Glomerular endothelial cell (primary cell): ENCODE measurements around the gene S100A3. TPM values are rescaled to one million over a fixed set of nuclear protein-coding genes. Genes with fewer than 3 reads are reported as not detected.
"Not testable (repeated sequence)": the region's sequence is repeated elsewhere in the genome, so short reads cannot be mapped to it uniquely, and the experiment has no call there.

ENCODE experiments used
- DNase-seq: peaks from one replicate; pipeline ENCODE4 v3.0.0-alpha.2; 2011; ENCODE audit warnings: low read depth, low spot score; ENCODE audit errors: extremely low read depth
- total RNA-seq: library from RNA; depleted of rRNA; stranded (reverse); fragments of >200 nt; gene quantifications from 2 replicates; pipeline ENCODE4 v1.2.3, GENCODE V29; 2015

The S100A3 gene
- total RNA-seq, 1 donor from 2014 or later: 6.9 TPM

DNA sequence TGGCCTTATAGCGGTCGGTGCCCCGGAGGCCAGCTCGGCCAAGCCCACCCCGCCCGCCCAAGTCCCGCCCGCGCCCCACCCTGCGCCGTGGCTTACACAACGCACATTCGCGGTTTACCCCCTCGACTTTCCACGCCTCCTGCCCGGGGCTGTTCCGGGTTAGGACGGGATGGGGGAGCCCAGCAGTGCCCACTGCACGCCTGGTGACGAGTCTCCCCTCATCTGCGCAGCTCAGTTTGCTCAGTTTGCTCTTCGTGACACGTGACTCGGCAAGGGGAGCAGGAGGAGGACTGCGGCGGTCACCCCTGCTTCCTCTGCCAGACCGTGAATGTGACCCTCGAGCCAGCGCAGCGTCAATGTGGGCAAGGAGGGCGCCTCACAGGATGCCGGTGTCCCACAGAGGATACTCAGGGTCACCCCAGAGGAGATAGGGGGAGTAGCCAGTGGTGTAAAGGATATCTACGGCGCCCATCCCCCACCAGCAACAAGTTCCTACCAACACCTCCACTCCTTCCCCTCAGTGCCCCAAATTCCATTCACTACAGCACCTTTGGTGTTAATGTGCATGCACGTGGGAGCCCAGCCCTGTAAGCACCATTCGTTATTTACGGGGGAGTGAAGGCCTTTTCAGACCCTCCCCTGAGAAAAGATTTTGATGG lies 12.9 kb downstream of the S100A3 start:
- DNase-seq: no peak

DNA sequence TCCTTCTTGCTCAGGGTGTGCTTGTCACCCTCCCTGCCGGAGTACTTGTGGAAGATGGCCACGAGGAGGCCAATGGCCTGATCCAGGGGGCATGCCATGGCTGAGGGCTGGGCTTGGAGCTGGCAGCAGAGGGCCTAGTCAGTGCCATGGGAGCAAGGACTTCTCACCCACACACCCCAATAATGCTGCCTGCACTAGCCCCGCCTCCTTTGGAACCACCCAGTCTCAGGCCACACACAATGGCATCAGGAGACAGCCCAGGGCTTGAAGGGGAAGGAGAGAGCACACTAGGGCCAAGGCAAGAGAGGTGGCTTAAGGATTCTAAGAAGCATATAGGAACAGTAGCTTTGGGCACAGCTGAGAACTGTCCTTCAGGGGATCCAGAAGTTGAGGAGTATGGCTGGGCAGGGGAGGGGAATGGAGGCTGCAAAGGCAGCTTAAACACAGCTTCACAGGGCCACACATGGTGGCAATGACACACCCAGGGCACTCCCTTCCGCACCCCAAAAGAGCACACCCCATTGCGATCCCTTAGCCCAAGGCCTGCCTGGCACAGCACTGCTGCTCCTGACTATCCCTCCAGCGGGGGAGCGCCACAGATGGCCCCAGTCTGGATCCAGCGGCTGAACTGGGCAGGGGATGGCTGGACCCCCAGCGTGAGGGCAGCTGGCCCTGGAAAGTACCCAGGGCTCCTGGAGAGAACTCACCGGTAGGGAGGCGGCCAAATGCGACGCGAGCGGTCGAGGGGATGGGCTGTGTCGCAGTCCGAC lies 13.6 kb downstream of the S100A3 start, which contains the start of gene S100A6:
S100A6 (minus strand) TSS at position 750 of the 770 bp plus-strand sequence; CDS start at position 98, 652 bp downstream.
- DNase-seq: no peak

GRCh38 chr1:153534925-153535241 lies 14.2 kb downstream of the S100A3 start:
- DNase-seq: no peak

- DNase-seq: no peak
Observed at GRCh38 chr1:153534226-153534924, 14.7 kb downstream of the S100A3 start.

GRCh38 chr1:153533689-153534201 lies 15.3 kb downstream of the S100A3 start:
- peak; percentile 47 for DNase-seq

- no peak for DNase-seq
Observed at GRCh38 chr1:153532769-153533599, 16.1 kb downstream of the S100A3 start.

DNA sequence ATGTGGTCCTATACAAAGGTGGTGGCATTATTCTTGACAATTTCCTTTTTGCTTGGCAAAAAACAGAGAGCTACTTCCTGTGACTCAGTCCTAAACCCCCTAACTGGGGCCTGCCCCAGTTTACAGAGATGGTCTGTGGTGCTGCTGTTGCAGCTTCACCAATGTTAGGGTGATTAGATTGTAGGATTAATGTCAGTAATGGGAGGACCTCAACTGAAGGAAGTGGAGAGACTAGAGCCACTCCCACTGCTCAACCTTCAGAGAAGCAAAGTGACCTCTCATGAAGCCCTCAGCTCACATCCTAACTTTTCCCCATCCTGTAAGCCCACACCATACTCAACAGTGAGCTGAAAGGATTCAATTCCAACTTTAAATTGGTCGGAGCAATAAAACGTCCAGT lies 16.9 kb downstream of the S100A3 start:
- DNase-seq: no peak

DNA sequence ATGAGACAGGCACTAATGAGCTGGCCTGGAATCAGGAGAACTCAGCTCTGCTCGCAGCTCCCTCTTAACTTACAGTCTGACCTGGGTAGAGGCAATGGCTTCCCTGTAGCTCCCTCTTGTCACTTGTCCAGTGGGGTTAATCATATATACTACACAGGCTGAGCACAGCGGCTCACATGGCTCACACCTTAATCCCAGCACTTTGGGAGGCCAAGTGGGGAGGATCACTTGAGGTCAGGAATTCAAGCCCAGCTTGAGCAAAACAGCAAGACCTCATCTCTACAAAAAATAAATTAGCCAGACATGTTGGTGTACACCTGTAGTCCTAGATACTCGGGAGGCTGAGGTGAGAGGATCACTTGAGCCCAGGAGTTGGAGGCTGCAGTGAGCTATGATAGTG lies 17.4 kb downstream of the S100A3 start:
- DNase-seq: no peak

- no peak for DNase-seq
Observed at GRCh38 chr1:153527683-153528040, 21.4 kb downstream of the S100A3 start.

DNA sequence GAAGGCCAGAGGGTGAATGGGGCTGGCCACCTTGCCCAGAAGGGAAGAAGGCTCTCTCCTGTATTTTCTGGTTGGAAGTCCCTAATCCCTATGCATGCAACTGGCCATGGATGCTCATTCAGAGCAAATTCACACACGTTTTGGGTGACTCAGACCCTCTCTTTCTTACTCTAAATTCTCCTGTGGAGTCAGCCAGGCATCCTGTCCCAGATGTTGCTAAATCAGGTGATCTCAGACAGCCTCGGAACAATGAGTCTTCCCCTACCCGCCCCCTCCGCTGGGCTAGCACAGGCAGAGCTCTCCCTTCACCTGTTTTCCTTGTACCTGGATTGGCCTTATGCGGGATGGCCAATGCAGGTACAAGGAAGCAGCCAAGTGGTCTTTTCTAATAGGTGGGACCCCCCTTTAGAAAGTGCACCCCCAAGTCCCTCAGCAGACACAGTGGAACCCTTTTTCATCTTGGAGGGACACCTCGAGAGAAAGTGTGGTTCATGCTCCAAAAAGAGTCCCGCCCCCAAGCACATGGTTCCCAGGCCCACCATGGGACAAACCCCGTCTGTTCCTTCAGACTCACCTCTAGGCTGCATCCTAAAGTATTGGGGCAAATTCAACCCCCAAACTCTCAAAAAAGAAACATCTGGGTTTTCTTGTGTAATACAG lies 21.9 kb downstream of the S100A3 start:
- no peak for DNase-seq

GRCh38 chr1:153526132-153526543 lies 22.9 kb downstream of the S100A3 start:
- no peak for DNase-seq

DNA sequence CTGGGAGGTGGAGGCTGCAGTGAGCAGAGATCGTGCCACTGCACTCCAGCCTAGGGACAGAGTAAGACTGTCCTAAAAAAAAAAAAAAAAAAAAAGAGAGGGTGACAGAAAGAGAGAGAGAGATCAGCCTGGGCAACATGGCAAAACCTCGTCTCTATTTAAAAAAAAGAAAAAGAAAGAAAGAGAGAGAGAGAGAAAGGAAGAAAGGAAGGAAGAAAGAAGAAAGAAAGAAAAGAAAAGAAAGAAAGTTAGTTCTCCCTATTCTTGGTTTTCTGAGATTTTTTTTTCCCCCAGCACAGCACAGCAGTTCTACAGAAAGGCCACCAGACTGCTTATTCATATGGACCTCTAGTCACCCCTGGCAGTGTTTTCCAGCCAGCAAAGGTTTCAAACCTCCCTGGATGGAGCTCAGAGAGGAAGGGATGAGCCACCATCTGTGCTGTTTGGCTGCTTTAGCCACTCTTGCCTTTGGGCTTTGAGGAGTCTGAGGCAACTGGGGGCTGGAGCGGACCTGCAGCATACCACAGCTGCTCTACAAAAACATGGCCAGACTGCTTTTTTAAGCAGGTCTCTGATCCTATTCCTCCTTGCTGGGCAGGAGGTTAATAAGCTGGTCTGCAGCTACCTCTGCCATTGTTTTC lies 23.9 kb downstream of the S100A3 start:
- DNase-seq: no peak

DNA sequence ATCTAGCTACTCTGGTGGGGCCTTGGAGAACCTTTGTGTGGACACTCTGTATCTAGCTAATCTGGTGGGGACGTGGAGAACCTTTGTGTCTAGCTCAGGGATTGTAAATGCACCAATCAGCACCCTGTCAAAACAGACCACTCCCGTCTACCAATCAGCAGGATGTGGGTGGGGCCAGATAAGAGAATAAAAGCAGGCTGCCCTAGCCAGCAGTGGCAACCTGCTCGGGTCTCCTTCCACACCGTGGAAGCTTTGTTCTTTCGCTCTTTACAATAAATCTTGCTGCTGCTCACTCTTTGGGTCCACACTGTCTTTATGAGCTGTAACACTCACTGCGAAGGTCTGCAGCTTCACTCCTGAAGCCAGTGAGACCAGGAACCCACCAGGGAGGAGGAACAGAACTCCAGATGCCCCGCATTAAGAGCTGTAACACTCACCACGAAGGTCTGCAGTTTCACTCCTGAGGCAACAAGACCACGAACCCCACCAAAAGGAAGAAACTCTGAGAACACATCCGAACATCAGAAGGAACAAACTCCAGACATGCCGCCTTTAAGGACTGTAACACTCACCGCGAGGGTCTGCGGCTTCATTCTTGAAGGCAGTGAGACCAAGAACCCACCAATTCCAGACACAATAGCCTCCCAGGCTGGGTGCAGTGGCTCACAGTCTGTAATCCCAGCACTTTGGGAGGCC lies 26.6 kb downstream of the S100A3 start:
- not testable (repeated sequence) for DNase-seq

GRCh38 chr1:153521808-153522207 lies 27.2 kb downstream of the S100A3 start:
- not testable (repeated sequence) for DNase-seq

- no peak for DNase-seq
Observed at GRCh38 chr1:153520818-153521476, 28.1 kb downstream of the S100A3 start.

GRCh38 chr1:153520137-153520691 lies 28.8 kb downstream of the S100A3 start:
- DNase-seq: not testable (repeated sequence)

DNA sequence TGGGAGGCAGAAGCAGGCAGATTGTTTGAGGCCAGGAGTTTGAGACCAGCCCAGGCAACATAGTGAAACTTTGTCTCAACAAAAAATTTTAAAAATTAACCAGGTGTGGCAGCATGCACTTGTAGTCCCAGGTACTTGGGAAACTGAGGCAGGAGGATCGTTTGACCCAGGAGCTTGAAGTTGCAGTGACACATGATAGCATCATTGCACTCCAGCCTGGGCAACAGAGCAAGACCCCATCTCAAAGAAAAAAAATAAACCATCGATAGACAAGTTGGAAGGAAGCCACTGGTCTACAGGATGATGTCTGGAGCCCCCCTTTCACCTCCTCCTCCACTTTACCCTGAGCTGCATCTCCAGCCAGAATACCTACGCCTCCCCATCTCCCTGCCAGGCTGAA lies 29.8 kb downstream of the S100A3 start:
- no peak for DNase-seq
